ENCODE results near the gene EML3.
"Not testable (repeated sequence)": the region's sequence is repeated elsewhere in the genome, so short reads cannot be mapped to it uniquely, and the experiment has no call there.

EML3 gene

GRCh38 chr11:62621027-62621566 lies 8.5 kb upstream of the EML3 start:
- peak overlapping the region; percentile 75 for H3K4me3 ChIP-seq (ENCODE audit: low read depth, low read length)

- H3K4me3 ChIP-seq (ENCODE audit: low read depth, low read length): not testable (repeated sequence)
Observed at GRCh38 chr11:62616957-62617356, 4.4 kb upstream of the EML3 start.

- no peak overlapping the region for H3K4me3 ChIP-seq (ENCODE audit: low read depth, low read length)
Observed at GRCh38 chr11:62615521-62615920, 2.9 kb upstream of the EML3 start.

- H3K4me3 ChIP-seq (ENCODE audit: low read depth, low read length): no peak overlapping the region
Observed at GRCh38 chr11:62614275-62614674, 1.7 kb upstream of the EML3 start.

GRCh38 chr11:62613291-62613778 lies 760 bp upstream of the EML3 start:
- H3K4me3 ChIP-seq (ENCODE audit: low read depth, low read length): peak overlapping the region; percentile 14

GRCh38 chr11:62611705-62612365 lies 740 bp downstream of the EML3 start:
- H3K4me3 ChIP-seq (ENCODE audit: low read depth, low read length): peak overlapping the region; percentile 50

GRCh38 chr11:62610814-62611704 lies 1.5 kb downstream of the EML3 start:
- H3K4me3 ChIP-seq (ENCODE audit: low read depth, low read length): peak overlapping the region; percentile 50

- H3K4me3 ChIP-seq (ENCODE audit: low read depth, low read length): no peak overlapping the region
Observed at GRCh38 chr11:62610403-62610802, 2.2 kb downstream of the EML3 start.

GRCh38 chr11:62608776-62609175 lies 3.8 kb downstream of the EML3 start:
- no peak overlapping the region for H3K4me3 ChIP-seq (ENCODE audit: low read depth, low read length)

- no peak overlapping the region for H3K4me3 ChIP-seq (ENCODE audit: low read depth, low read length)
Observed at GRCh38 chr11:62607714-62608113, 4.9 kb downstream of the EML3 start.

GRCh38 chr11:62605902-62606301 lies 6.7 kb downstream of the EML3 start:
- H3K4me3 ChIP-seq (ENCODE audit: low read depth, low read length): no peak overlapping the region

- H3K4me3 ChIP-seq (ENCODE audit: low read depth, low read length): no peak overlapping the region
Observed at GRCh38 chr11:62605467-62605866, 7.1 kb downstream of the EML3 start.

- no peak overlapping the region for H3K4me3 ChIP-seq (ENCODE audit: low read depth, low read length)
Observed at GRCh38 chr11:62604460-62605120, 8.0 kb downstream of the EML3 start.

GRCh38 chr11:62603776-62604299 lies 8.7 kb downstream of the EML3 start:
- no peak overlapping the region for H3K4me3 ChIP-seq (ENCODE audit: low read depth, low read length)

- H3K4me3 ChIP-seq (ENCODE audit: low read depth, low read length): no peak overlapping the region
Observed at GRCh38 chr11:62603072-62603408, 9.5 kb downstream of the EML3 start.

GRCh38 chr11:62602141-62603071 lies 10.2 kb downstream of the EML3 start:
- peak overlapping the region; percentile 42 for H3K4me3 ChIP-seq (ENCODE audit: low read depth, low read length)

- peak within 1 kb of the TSS; percentile 58 for H3K4me3 ChIP-seq (ENCODE audit: low read depth, low read length)
Observed at GRCh38 chr11:62601372-62602140, 11.0 kb downstream of the EML3 start, which contains the start of gene MTA2. TSS of gene MTA2 (minus strand) at chr11:62601865. CDS start at chr11:62601450, 415 bp downstream.

- peak overlapping the region; percentile 58 for H3K4me3 ChIP-seq (ENCODE audit: low read depth, low read length)
Observed at GRCh38 chr11:62601122-62601371, 11.5 kb downstream of the EML3 start.

- peak overlapping the region; percentile 58 for H3K4me3 ChIP-seq (ENCODE audit: low read depth, low read length)
Observed at GRCh38 chr11:62600367-62601121, 12.0 kb downstream of the EML3 start.
